WI38 (cell line): ENCODE results near the gene RNF180.
"Not testable (repeated sequence)": the region's sequence is repeated elsewhere in the genome, so short reads cannot be mapped to it uniquely, and the experiment has no call there.

ENCODE experiments used
- H3K4me3 ChIP-seq: 2 replicates; pipeline ENCODE4 v1.5.1; 2011; ENCODE audit warnings: low read depth, mild to moderate bottlenecking, control low read depth, low read length
- TF ChIP-seq, protein P1 (sequence below): IDR thresholded peaks from 2 replicates; pipeline ENCODE4 v1.5.1; 2012; ENCODE audit warnings: low read depth, mild to moderate bottlenecking, control low read depth, low read length

RNF180 gene

DNA sequence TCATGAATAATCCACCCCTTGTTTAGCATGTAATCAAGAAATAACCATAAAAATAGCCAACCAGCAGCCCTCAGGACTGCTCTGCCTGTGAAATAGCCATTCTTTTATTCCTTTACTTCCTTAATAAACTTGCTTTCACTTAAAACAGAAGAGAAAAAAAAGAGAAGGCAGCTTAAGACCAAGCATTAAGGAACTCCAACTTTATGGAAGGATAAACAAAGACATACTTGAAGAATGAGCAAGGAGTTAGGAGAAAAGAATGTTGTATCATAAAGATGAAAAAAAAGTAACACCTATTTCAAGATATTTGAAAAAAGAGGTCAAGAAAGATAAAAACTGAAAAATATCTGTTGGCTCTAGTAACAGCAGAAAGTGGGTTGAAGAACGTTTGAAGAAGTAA lies 107.6 kb downstream of the RNF180 start:
- TF ChIP-seq, protein P1, sequence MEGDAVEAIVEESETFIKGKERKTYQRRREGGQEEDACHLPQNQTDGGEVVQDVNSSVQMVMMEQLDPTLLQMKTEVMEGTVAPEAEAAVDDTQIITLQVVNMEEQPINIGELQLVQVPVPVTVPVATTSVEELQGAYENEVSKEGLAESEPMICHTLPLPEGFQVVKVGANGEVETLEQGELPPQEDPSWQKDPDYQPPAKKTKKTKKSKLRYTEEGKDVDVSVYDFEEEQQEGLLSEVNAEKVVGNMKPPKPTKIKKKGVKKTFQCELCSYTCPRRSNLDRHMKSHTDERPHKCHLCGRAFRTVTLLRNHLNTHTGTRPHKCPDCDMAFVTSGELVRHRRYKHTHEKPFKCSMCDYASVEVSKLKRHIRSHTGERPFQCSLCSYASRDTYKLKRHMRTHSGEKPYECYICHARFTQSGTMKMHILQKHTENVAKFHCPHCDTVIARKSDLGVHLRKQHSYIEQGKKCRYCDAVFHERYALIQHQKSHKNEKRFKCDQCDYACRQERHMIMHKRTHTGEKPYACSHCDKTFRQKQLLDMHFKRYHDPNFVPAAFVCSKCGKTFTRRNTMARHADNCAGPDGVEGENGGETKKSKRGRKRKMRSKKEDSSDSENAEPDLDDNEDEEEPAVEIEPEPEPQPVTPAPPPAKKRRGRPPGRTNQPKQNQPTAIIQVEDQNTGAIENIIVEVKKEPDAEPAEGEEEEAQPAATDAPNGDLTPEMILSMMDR: no peak
- no peak overlapping the region for H3K4me3 ChIP-seq

DNA sequence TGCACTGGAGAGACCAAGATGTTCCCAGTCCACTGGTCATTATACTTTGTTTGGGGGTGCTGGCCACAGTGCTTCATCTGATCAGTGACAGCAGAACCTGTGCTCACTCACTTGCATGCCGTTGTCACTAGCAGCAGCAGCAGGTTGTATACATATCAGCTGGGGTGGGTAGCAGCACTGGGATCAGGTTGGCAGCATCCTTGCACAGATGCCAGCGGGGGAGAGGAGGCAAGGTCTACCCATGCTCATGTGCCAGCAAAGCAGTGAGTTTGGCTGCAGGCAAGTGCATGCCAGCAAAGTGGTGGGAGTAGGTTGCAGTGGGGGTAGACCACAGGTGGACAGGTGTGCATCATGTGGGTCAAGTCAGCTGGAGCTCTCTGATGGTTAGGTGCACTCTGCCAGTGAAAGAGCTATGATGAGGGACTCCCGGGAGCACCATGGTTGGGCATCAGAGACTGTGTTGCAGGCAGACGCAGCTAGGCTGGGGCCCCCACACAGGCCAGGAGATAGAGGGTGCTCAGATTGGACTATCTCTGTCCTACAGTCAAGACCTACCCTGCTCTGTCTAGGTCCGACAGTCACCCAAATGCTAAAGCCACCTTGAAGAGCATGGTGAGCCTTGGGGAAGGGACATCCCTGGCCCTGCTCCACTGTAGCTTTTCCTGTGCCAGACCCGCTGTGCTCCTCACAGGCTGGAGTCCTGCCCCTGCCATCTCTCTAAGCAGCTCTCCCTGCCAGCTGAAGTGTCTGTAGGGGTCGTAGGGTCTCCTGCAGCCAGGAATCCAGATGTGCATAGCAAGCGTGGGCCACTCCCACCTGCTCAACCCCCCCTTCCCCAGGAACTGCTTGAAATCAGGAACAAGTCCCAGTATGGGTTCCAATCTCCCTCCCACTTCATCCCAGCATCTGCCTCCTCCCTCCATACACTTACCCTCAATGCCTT lies 119.8 kb downstream of the RNF180 start:
- no peak overlapping the region for H3K4me3 ChIP-seq
- TF ChIP-seq, protein P1: no peak

DNA sequence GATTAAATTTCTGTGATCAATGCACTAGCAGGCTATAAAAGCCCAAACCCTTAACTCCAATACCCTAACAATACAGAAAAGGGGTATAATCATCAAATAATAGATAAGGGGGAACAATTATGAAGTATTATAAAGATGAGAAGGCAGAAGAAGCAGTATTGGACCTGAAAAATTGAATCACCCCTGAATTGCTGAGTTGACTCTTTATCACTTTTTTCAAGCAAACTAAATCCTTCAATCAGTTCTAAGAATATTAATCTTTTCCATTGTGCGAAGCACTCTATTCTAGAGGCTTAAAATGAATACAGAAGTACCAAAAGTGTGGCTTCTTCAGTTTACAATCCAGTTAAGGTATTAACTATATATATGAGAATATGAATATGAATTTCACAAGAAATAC lies 120.7 kb downstream of the RNF180 start:
- TF ChIP-seq, protein P1: no peak

DNA sequence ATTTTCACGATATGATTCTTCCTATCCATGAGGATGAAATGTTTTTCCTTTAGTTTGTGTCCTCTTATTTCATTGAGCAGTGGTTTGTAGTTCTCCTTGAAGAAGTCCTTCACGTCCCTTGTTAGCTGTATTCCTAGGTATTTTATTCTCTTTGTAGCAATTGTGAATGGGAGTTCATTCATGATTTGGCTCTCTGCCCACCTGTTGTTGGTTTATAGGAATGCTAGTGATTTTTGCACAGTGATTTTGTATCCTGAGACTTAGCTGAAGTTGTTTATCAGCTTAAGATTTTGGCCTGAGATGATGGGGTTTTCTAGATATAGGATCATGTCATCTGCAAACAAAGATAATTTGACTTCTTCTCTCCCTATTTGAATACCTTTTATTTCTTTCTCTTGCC lies 122.9 kb downstream of the RNF180 start:
- H3K4me3 ChIP-seq: not testable (repeated sequence)

More for the DNA sequence above, 120.7 kb downstream of the RNF180 start:
- no peak overlapping the region for H3K4me3 ChIP-seq

DNA sequence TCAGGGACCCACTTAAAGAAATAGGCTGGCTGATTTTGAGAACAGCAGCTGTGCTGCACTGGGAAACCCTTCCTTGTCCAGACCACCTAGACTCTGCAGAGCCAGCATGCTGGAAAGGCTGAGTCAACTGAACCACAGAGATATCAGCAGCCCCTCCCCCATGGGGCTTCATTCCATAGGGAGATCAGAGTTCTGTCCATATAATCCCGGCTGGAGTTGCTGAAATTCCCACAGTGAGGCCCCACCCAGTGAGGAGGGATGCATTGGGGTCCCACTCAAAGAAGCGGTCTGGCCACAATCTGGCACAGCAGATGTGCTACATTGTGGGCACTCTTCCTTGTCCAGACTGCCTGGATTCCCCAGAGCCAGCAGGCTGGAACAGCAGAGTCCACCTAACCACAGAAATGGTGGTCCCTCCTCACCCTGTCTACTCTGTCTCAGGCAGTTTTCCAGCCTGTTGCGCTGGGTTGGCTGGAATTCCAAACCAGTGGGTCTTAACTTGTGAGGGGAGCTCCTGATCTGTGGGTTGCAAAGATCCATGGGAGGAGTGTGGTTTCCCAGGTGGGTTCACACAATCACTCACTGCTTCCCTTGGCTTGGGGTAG lies 127.1 kb downstream of the RNF180 start:
- H3K4me3 ChIP-seq: no peak overlapping the region
- TF ChIP-seq, protein P1: no peak

DNA sequence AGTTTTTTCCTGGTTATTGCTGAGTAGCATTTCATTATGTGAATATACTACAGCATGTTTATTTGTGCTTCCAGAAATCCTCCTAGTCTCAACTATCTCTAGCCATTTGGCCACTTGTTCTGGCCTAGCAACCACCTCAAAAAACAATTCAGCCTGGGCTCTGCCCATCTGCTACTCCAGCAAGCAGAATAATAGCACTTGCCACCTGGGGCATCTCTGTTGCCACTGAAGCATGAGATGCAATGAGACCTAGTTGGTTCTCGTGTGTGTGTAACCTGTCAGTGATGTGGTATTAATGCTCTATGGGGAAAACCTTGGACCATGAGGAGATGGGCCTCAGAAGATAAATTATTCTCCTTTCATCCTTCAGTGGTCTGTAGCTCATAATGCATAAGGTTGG lies 129.5 kb downstream of the RNF180 start:
- TF ChIP-seq, protein P1: no peak
- no peak overlapping the region for H3K4me3 ChIP-seq

DNA sequence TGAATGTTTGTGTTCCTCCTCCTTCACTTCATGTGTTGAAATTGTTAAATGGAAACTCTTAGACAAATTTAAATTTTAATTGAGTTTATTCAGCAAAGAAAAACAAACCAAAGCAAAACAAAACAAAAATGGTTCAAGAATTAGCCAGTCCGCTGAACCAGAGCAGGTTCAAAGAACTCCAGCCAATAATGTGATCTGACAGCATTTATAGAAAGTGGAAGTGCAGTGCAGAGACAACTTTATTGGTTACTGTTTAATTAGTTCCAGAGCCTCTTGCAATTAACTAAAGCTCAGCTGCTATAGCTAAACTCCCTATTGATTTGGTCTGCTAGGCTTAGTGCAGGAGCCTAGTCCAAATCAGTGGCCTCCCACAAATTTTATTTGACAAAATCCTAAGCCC lies 132.9 kb downstream of the RNF180 start:
- TF ChIP-seq, protein P1: no peak

More for the DNA sequence above, 132.9 kb downstream of the RNF180 start:
- H3K4me3 ChIP-seq: no peak overlapping the region
